ENCODE results near the gene SEC14L1.
"Not testable (repeated sequence)": the region's sequence is repeated elsewhere in the genome, so short reads cannot be mapped to it uniquely, and the experiment has no call there.

The SEC14L1 gene

DNA sequence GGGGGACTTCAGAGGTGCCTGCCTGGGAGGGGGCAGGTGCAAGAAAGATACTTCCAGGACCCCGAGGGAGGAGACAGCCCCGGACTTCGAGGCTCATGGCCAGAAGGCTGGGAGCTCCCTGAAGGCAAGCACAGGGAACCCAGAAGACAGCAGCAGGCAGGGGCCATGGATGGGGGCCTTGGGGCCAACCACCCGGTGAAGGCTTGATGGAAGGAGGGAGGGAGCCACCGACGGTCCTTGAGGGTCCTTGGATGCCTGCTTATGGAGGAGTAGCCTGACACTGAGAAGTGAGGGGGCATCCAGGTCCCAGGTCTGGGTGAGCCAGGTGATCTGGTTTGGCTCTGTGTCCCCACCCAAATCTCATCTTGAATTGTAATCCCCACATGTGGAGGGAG, 89.7 kb downstream of the SEC14L1 start:
- no peak overlapping the region for H3K27ac ChIP-seq
- no peak for DNase-seq (ENCODE audit: low read depth, low spot score)

GRCh38 chr17:77231076-77231871, 90.5 kb downstream of the SEC14L1 start:
- no peak overlapping the region for H3K27ac ChIP-seq
- no peak for DNase-seq (ENCODE audit: low read depth, low spot score)

GRCh38 chr17:77233127-77233526, 92.4 kb downstream of the SEC14L1 start:
- H3K27ac ChIP-seq = peak overlapping the region; percentile 68
- DNase-seq (ENCODE audit: low read depth, low spot score) = no peak

DNA sequence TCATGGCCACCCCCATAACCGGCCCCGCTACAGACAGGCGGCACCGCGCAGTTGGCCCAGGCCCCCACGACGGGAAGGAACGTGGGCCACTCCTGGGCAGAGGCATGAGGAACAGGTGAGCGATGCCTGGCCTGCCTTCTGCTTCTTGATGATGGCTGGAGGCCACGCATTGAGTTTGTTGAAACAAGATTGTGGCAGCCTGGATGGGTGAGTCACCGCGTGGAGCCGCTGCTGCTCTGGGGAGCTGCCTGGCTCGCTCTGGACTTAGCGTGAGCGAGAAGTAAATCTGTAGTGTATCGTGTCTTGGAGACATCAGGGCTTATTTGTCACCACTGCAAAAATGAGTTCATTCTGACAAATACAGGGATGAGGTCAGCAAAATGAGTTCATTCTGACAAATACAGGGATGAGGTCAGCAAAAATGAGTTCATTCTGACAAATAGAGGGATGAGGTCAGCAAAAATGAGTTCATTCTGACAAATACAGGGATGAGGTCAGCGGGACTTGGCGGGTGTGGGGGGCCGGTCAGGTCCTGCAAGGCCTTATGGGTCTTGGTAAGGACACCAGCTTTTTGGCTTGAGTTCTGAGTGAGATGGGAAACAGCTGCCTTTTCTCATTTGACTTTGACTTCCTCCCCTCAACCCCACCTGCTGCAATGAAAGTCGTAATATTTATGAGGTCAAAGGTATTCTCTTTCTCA, 93.0 kb downstream of the SEC14L1 start:
- peak overlapping the region; percentile 68 for H3K27ac ChIP-seq

GRCh38 chr17:77234695-77235094, 93.9 kb downstream of the SEC14L1 start:
- H3K27ac ChIP-seq = peak overlapping the region; percentile 26
- no peak for DNase-seq (ENCODE audit: low read depth, low spot score)

More for the DNA sequence above, 93.0 kb downstream of the SEC14L1 start:
- DNase-seq (ENCODE audit: low read depth, low spot score) = peak; percentile 34

DNA sequence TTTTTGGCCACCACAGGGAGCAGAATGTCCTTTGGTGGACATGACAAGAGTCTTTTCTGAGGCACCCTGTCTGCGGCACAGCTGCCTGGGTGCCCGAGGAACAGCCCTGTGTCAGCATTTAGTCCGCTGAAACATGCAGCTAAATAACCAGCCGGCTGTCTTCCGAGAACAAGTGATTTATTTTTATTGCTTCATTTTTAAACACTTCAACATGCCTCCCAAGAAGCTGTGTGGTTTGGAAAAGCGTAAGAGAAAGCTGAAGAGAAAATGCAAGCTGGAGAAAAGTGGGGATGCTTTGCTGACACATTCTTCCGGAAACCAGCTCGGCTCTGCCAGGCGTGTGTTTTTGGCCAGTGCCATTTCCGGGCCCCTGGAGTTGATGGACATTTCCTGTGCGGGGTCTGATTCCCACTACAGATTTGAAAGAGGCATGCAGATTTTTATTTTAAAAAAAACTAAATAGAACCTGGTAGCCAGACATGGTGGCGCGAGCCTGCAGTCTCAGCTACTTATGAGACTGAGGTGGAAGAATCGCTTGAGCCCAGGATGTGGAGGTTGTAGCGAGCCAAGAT, 94.7 kb downstream of the SEC14L1 start:
- H3K27ac ChIP-seq = peak overlapping the region; percentile 26
- DNase-seq (ENCODE audit: low read depth, low spot score) = no peak

DNA sequence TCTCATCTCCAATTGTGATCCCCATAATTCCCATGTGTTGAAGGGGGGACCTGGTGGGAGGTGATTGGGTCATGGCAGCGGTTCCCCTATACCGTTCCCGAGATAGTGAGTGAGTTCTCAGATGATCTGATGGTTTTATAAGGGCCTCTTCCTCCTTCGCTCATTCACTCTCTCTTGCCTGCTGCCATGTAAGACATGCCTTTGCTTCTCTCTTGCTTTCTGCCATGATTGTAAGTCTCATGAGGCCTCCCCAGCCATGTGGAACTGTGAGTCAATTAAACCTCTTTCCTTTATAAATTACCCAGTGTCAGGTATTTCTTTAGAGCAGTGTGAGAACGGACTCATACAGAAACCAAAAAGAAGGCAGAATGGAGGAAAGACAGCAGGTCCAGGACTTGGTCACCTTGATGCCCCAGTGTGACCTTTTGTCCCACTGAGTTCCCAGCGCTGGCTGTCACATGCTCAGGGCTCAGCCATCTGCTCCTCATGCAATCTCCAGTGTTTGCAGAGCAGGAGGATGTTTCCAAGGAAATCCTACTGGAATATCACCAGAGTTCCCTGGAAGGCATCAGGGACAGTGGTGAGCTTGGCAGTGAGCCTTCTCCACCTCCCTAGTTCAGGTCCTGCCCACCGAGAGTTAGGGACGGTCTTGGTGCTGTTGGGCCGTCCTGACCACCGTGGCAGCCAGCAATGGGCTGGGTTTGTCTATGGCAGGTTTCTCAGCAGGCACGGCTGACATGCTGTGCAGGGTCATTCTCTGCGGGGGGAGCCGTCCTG, 96.7 kb downstream of the SEC14L1 start:
- no peak for DNase-seq (ENCODE audit: low read depth, low spot score)
- no peak overlapping the region for H3K27ac ChIP-seq

GRCh38 chr17:77240976-77241375, 100.2 kb downstream of the SEC14L1 start:
- no peak for DNase-seq (ENCODE audit: low read depth, low spot score)
- no peak overlapping the region for H3K27ac ChIP-seq

DNA sequence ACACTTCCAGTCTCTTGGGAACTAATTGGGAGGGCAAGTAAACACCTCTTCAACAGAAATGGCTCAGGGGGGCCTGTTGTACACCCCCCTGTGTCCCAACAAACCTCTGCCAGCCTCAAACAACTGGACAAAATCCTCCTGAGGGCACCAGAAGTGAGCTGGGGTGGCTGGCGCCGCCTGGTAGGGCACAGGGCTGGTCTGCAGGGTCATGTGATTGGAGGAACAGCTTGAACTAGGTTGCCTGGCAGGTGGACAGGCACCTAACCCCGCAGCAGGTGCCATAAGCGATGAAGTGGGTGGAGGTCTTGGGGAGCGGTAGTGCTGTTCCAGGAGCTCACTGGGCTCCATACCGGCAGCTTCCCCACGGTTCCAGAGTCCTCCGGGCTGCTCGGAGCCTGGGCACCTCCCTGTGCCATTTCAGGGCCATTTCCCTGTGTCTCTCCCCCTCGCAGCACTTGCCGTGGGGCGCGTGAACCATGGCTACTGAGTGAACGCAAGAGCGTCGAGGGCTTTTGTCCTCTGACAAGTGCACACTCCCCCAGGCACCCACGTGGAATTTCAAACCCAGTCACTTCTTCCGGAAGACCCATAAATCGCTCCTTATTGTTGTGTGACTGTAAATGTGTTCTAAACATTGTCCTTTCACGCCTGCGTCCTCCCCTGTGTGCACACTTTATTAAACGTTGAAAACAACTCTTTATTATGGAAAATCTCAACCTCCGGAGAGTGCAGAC, 101.5 kb downstream of the SEC14L1 start:
- H3K27ac ChIP-seq = no peak overlapping the region
- DNase-seq (ENCODE audit: low read depth, low spot score) = no peak

GRCh38 chr17:77245162-77245926, 104.6 kb downstream of the SEC14L1 start:
- no peak for DNase-seq (ENCODE audit: low read depth, low spot score)
- no peak overlapping the region for H3K27ac ChIP-seq

GRCh38 chr17:77246110-77247047, 105.6 kb downstream of the SEC14L1 start:
- DNase-seq (ENCODE audit: low read depth, low spot score) = no peak
- no peak overlapping the region for H3K27ac ChIP-seq

- no peak for DNase-seq (ENCODE audit: low read depth, low spot score)
- H3K27ac ChIP-seq = no peak overlapping the region
Measured at GRCh38 chr17:77247048-77247541, 106.3 kb downstream of the SEC14L1 start.

- DNase-seq (ENCODE audit: low read depth, low spot score) = no peak
- H3K27ac ChIP-seq = no peak overlapping the region
Measured at GRCh38 chr17:77247609-77248008, 106.8 kb downstream of the SEC14L1 start.

DNA sequence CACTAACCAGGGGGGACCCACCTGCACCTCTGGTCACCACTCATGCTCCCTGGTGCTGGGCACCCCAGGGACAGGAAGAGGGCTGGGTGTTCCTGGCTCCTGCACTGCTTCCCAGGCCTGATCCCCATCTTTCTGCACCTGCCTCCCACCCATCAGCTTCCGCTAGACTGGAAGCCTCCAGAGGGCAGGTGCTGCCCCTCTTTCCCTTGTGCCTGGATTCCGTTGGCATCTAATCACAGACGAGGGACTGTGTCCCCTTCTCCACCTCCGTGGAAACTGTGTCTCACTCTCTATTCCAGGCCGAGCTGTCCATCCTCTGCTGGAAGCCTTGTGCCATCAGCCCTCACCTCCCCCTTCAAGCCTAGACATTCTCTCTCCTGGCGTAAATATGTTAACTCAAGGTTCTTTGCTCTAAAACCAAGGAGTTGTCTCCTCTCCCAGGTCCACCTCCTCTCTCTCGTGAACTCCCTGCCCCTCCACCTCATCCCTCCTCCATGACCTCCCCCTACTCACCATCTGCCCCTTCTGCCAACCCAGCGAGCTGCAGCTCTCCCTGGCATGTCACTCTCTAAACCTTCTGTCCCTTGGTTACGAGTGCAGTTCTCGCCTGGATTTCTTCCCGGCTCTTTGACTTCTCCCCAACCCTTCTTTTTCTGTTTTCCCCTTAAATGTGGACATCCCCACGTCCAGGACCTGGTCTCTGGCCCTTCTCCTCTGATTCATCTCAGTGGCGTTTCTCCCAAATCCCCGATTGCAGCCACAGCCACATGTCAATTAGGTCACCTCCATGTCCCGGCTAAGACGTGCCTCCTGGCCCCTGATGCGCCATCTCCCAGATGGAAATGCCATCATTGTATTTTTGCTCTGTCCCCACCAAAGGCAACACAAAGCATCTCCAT, 107.7 kb downstream of the SEC14L1 start:
- no peak overlapping the region for H3K27ac ChIP-seq
- DNase-seq (ENCODE audit: low read depth, low spot score) = no peak

GRCh38 chr17:77251622-77252183, 110.9 kb downstream of the SEC14L1 start:
- no peak for DNase-seq (ENCODE audit: low read depth, low spot score)
- no peak overlapping the region for H3K27ac ChIP-seq

DNA sequence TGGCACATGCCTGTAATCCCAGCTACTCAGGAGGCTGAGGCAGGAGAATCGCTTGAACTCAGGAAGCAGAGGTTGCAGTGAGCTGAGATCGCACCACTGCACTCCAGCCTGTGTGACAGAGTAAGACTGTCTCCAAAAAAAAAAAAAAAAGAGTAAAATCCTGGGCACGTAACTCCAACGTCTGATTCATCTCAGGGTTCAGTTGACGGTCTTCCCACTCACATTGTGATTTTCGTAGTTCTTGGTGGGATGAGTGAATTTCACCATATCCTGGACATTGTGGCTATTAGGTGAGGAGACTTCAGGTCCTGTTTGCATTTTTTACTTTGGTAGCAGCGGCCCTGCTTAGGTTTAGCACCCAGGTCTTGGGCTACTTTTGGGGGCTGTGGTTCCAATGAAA, 111.5 kb downstream of the SEC14L1 start:
- not testable (repeated sequence) for DNase-seq (ENCODE audit: low read depth, low spot score); H3K27ac ChIP-seq

DNA sequence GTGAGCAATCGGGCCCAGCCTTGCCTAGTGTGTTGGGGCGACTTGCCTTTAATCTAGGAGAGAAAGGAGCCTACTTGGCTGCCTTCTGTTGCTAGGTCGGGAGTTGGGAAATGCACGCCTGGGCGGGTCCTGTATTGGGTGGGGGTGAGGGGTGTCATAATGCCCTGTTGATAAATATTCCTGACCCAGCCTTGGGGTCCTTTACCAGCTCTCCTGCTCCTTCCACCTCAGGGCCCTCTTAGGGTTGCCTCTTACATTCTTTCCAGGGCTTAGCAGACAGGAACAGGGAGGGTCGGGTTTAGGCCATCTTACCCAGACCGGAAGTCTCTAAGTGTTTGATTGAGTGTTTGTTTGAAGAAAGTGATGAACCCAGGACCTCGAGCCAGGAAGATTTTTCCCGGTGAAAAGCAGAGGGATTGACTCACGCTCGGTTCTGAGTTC, 112.9 kb downstream of the SEC14L1 start:
- peak overlapping the region; percentile 99 for H3K27ac ChIP-seq
- DNase-seq (ENCODE audit: low read depth, low spot score) = no peak

All from epithelial cell of prostate (primary cell).